IMR-90 (cell line): ENCODE results near the gene TENT4B. TPM values are rescaled to one million over a fixed set of nuclear protein-coding genes. Genes with fewer than 3 reads are reported as not detected.

ENCODE experiments used
- ATAC-seq: fragments of 200-7000 bp; cut with Tn5 transposase; 2 replicates; pipeline ENCODE4 v1.9.1; 2020; ENCODE audit warnings: low read depth, mild to moderate bottlenecking, moderate library complexity
- BruUV-seq: library from RNA; stranded (reverse); fragments of 400-500 nt; replicated peaks from 2 replicates; lab custom pipeline; 2021; lab: Mats Ljungman, UMichigan
- CTCF ChIA-PET: fragments of 300-600 bp; formaldehyde crosslinking; extraction: SDS; loops from one replicate; lab custom pipeline; 2021; ENCODE audit warnings: antibody characterized with exemption; lab: Yijun Ruan, JAX
- POLR2A ChIA-PET: fragments of 300-600 bp; sonication (Branson Sonifier 250); formaldehyde crosslinking; loops from one replicate; lab custom pipeline; 2022; ENCODE audit warnings: antibody characterized with exemption; ENCODE audit not compliant: unreplicated experiment; lab: Charles Lee
- DNase-seq: peaks from one replicate; pipeline ENCODE4 v3.0.0; 2013
- H2AFZ ChIP-seq: replicated peaks from 2 replicates; pipeline ENCODE3; 2013; ENCODE audit warnings: low read length, mild to moderate bottlenecking; ENCODE audit not compliant: poor library complexity
- H2AK5ac ChIP-seq: 2 replicates; pipeline ENCODE4 v1.6.1; 2013; ENCODE audit warnings: low read depth, low read length, inconsistent platforms
- H2AK9ac ChIP-seq: replicated peaks from 2 replicates; pipeline ENCODE3; 2013; ENCODE audit warnings: mild to moderate bottlenecking, low read depth, low read length, moderate library complexity; ENCODE audit not compliant: poor library complexity
- H2BK120ac ChIP-seq: 2 replicates; pipeline ENCODE4 v1.6.1; 2013; ENCODE audit warnings: low read depth, low read length, inconsistent platforms
- H2BK15ac ChIP-seq: 3 replicates; pipeline ENCODE4 v1.6.1; 2013; ENCODE audit warnings: low read depth, low read length, inconsistent platforms
- H2BK20ac ChIP-seq: 2 replicates; pipeline ENCODE4 v1.6.1; 2013; ENCODE audit warnings: low read depth, mild to moderate bottlenecking, inconsistent platforms, low read length, moderate library complexity
- H2BK5ac ChIP-seq: 2 replicates; pipeline ENCODE4 v1.6.1; 2013; ENCODE audit warnings: mild to moderate bottlenecking, low read depth, low read length, inconsistent platforms; ENCODE audit not compliant: poor library complexity, severe bottlenecking
- H3K14ac ChIP-seq: replicated peaks from 2 replicates; pipeline ENCODE4 v1.6.1; 2013; ENCODE audit warnings: low read depth, low read length, inconsistent platforms
- H3K18ac ChIP-seq: 2 replicates; pipeline ENCODE4 v1.6.1; 2013; ENCODE audit warnings: low read depth, low read length, control low read depth
- H3K23ac ChIP-seq: 2 replicates; pipeline ENCODE4 v1.6.1; 2013; ENCODE audit warnings: low read depth, low read length, inconsistent platforms
- H3K27ac ChIP-seq: 2 replicates; pipeline ENCODE4 v1.5.1; 2013; ENCODE audit warnings: mild to moderate bottlenecking, control low read depth, low read length; ENCODE audit not compliant: insufficient read depth
- H3K27me3 ChIP-seq: 2 replicates; pipeline ENCODE4 v1.6.1; 2013; ENCODE audit warnings: low read length; ENCODE audit not compliant: control insufficient read depth, insufficient read depth
- H3K36me3 ChIP-seq: 2 replicates; pipeline ENCODE4 v1.6.1; 2013; ENCODE audit warnings: low read length, mixed read lengths; ENCODE audit not compliant: control insufficient read depth, insufficient read depth
- H3K4ac ChIP-seq: 2 replicates; pipeline ENCODE4 v1.6.1; 2013; ENCODE audit warnings: low read depth, low read length, inconsistent platforms
- H3K4me1 ChIP-seq: 2 replicates; pipeline ENCODE4 v1.6.1; 2013; ENCODE audit warnings: low read length, mixed read lengths; ENCODE audit not compliant: control insufficient read depth, insufficient read depth
- H3K4me2 ChIP-seq: 2 replicates; pipeline ENCODE4 v1.6.1; 2013; ENCODE audit warnings: low read depth, mild to moderate bottlenecking, control low read depth, low read length, moderate library complexity
- H3K4me3 ChIP-seq: 2 replicates; pipeline ENCODE4 v1.5.1; 2013; ENCODE audit warnings: low read depth, mild to moderate bottlenecking, control low read depth, low read length, moderate library complexity; ENCODE audit not compliant: insufficient read depth
- H3K56ac ChIP-seq: 2 replicates; pipeline ENCODE4 v1.6.1; 2013; ENCODE audit warnings: low read length, inconsistent platforms; ENCODE audit not compliant: insufficient read depth; ENCODE audit errors: extremely low read depth
- H3K79me1 ChIP-seq, 2 experiments: 2 replicates each; pipeline ENCODE4 v1.6.1; 2013; ENCODE audit warnings: low read length in 2 of 2, inconsistent platforms in 1 of 2, low read depth in 1 of 2
- H3K9ac ChIP-seq: 2 replicates; pipeline ENCODE4 v1.6.1; 2013; ENCODE audit warnings: low read depth, low read length, control low read depth
- H3K9me1 ChIP-seq: 2 replicates; pipeline ENCODE4 v1.6.1; 2013; ENCODE audit warnings: low read length, inconsistent platforms; ENCODE audit not compliant: insufficient read depth
- H3K9me3 ChIP-seq: 2 replicates; pipeline ENCODE4 v1.6.1; 2013; ENCODE audit warnings: low read length; ENCODE audit not compliant: control insufficient read depth, insufficient read depth
- H4K20me1 ChIP-seq: 2 replicates; pipeline ENCODE4 v1.6.1; 2013; ENCODE audit warnings: low read length, inconsistent platforms; ENCODE audit not compliant: insufficient read depth
- H4K5ac ChIP-seq: 2 replicates; pipeline ENCODE4 v1.6.1; 2013; ENCODE audit warnings: mild to moderate bottlenecking, low read depth, low read length, control low read depth
- H4K8ac ChIP-seq, 2 experiments: 2 replicates each; pipeline ENCODE4 v1.6.1; 2013; ENCODE audit warnings: low read depth in 2 of 2, low read length in 2 of 2, control low read depth in 1 of 2, inconsistent platforms in 1 of 2
- H4K91ac ChIP-seq: 2 replicates; pipeline ENCODE4 v1.6.1; 2013; ENCODE audit warnings: low read depth, low read length, inconsistent platforms; ENCODE audit not compliant: insufficient read depth
- BHLHE40 ChIP-seq: fragments of 150-350 bp; IDR thresholded peaks from 2 replicates; pipeline ENCODE4 v1.6.1; 2016; ENCODE audit warnings: mild to moderate bottlenecking, low read depth, low read length
- CEBPB ChIP-seq: IDR thresholded peaks from 2 replicates; pipeline ENCODE4 v1.6.1; 2012; ENCODE audit warnings: low read depth, low read length, improper control_type of control experiment
- CHD1 ChIP-seq: IDR thresholded peaks from 2 replicates; pipeline ENCODE4 v1.6.1; 2012; ENCODE audit warnings: low read depth, low read length, improper control_type of control experiment
- FOS ChIP-seq: fragments of 150-350 bp; IDR thresholded peaks from 2 replicates; pipeline ENCODE4 v1.6.1; 2016; ENCODE audit warnings: low read depth, low read length
- MAFK ChIP-seq: IDR thresholded peaks from 2 replicates; pipeline ENCODE4 v1.6.1; 2012; ENCODE audit warnings: low read depth, low read length, improper control_type of control experiment
- MAZ ChIP-seq: IDR thresholded peaks from 2 replicates; pipeline ENCODE4 v1.6.1; 2012; ENCODE audit warnings: low read depth, mild to moderate bottlenecking, low read length, improper control_type of control experiment, moderate library complexity, borderline replicate concordance
- MXI1 ChIP-seq: IDR thresholded peaks from 2 replicates; pipeline ENCODE4 v1.6.1; 2012; ENCODE audit warnings: low read depth, mild to moderate bottlenecking, low read length, moderate library complexity, borderline replicate concordance
- NFE2L2 ChIP-seq: fragments of 150-350 bp; IDR thresholded peaks from 2 replicates; pipeline ENCODE4 v1.6.1; 2016; ENCODE audit warnings: low read depth, mild to moderate bottlenecking, low read length
- POLR2A ChIP-seq: IDR thresholded peaks from 2 replicates; pipeline ENCODE4 v1.6.1; 2012; ENCODE audit warnings: mild to moderate bottlenecking, low read depth, low read length
- RAD21 ChIP-seq: IDR thresholded peaks from 2 replicates; pipeline ENCODE4 v1.6.1; 2012; ENCODE audit warnings: low read length, improper control_type of control experiment
- RCOR1 ChIP-seq: IDR thresholded peaks from 2 replicates; pipeline ENCODE4 v1.6.1; 2012; ENCODE audit warnings: mild to moderate bottlenecking, low read length, improper control_type of control experiment; ENCODE audit not compliant: insufficient replicate concordance
- RFX5 ChIP-seq: IDR thresholded peaks from 2 replicates; pipeline ENCODE4 v1.8.0; 2012; ENCODE audit warnings: low read depth, mild to moderate bottlenecking, low read length, moderate library complexity
- SMC3 ChIP-seq: fragments of 150-350 bp; IDR thresholded peaks from 2 replicates; pipeline ENCODE4 v1.6.1; 2016; ENCODE audit warnings: low read depth, mild to moderate bottlenecking, antibody characterized with exemption, low read length, moderate library complexity
- dilution Hi-C: fragments of 300-500 bp; cut with HindIII; formaldehyde crosslinking; loops from one replicate; pipeline ENCODE4 v1.14.3; 2018; ENCODE audit warnings: low sequenced_read_pairs; ENCODE audit not compliant: unreplicated experiment
- in situ Hi-C: fragments of 300-500 bp; cut with MboI; formaldehyde crosslinking; loops from 3 replicates; pipeline ENCODE4 v1.14.3; 2019; ENCODE audit warnings: low sequenced_read_pairs, inconsistent platforms, mixed read lengths
- intact Hi-C: fragments of 100-400 bp; cut with micrococcal nuclease; formaldehyde crosslinking; loops from 2 replicates; pipeline ENCODE4 v1.10.0; 2022
- polyA plus RNA-seq, 3 experiments: library from polyadenylated mRNA; depleted of rRNA; stranded (reverse); fragments of >200 nt; gene quantifications; 2 replicates each; pipeline ENCODE4 v1.2.3, GENCODE V29; 2012; ENCODE audit warnings: low replicate concordance in 1 of 3
- total RNA-seq: library from RNA; depleted of rRNA; stranded (reverse); fragments of >200 nt; gene quantifications from 2 replicates; pipeline ENCODE4 v1.2.3, GENCODE V29; 2012
- TF ChIP-seq, protein P1 (sequence below): fragments of 150-350 bp; IDR thresholded peaks from 2 replicates; pipeline ENCODE4 v1.6.1; 2016; ENCODE audit warnings: low read depth, mild to moderate bottlenecking, low read length, moderate library complexity, borderline replicate concordance
- TF ChIP-seq, protein P2 (sequence below): fragments of 150-350 bp; IDR thresholded peaks from 2 replicates; pipeline ENCODE4 v1.6.1; 2017; ENCODE audit warnings: mild to moderate bottlenecking, antibody characterized with exemption, low read length, low read depth
- TF ChIP-seq, protein P3 (sequence below): conservative IDR thresholded peaks from 2 replicates; pipeline ENCODE4 v1.5.1; 2012; ENCODE audit warnings: mild to moderate bottlenecking, low read depth, low read length, improper control_type of control experiment

The TENT4B gene
- total and polyA plus RNA-seq, 2 of the 4 experiments (the other 2 are of a cell fraction), result 4.1 to 7.0 TPM

DNA sequence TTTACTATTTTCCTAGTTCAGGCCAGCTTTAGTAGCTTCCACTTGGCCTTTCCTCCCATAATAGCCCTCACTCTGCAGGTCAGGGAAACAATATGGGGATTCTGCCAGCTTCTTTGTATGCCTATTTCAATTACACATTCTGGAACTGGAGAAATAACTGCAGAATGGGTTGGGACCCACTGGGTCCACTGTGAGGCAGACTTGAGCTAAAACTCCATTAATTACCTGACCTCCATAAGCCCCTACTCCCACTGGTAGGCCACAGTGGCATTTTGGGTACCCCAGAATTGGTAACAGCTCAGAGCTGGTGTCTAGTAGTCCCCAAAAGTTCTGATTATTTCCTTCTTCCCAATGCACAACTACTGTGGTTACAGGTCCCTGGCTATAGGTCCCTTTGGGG lies 16.7 kb upstream of the TENT4B start:
- no peaks in the 10 kb centered on the region for H4K20me1 ChIP-seq
- H2BK120ac ChIP-seq, result no peak overlapping the region
- no peak overlapping the region for H2BK20ac ChIP-seq
- H3K4me1 ChIP-seq, result no peaks in the 10 kb centered on the region
- H3K9me3 ChIP-seq, result no peaks in the 10 kb centered on the region
- H3K23ac ChIP-seq, result no peak overlapping the region
- H3K4me2 ChIP-seq, result no peak overlapping the region
- H3K14ac ChIP-seq, result no peak overlapping the region
- H3K27me3 ChIP-seq, result peaks cover 12% of the 10 kb centered on the region
- dilution Hi-C loops, result no loop called here
- in situ Hi-C loops, result no loop called here
- no peaks in the 10 kb centered on the region for H3K9me1 ChIP-seq
- H3K56ac ChIP-seq, result no peak overlapping the region
- no peak overlapping the region for H3K4ac ChIP-seq
- H2AFZ ChIP-seq, result no peak overlapping the region
- H3K27ac ChIP-seq, result no peak overlapping the region
- no peaks in the 10 kb centered on the region for H3K79me1 ChIP-seq
- no peak overlapping the region for H4K8ac ChIP-seq
- H4K91ac ChIP-seq, result no peak overlapping the region
- BruUV-seq, result no TSS peak
- TF ChIP-seq, protein P1, sequence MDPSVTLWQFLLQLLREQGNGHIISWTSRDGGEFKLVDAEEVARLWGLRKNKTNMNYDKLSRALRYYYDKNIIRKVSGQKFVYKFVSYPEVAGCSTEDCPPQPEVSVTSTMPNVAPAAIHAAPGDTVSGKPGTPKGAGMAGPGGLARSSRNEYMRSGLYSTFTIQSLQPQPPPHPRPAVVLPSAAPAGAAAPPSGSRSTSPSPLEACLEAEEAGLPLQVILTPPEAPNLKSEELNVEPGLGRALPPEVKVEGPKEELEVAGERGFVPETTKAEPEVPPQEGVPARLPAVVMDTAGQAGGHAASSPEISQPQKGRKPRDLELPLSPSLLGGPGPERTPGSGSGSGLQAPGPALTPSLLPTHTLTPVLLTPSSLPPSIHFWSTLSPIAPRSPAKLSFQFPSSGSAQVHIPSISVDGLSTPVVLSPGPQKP, result no peak
- TF ChIP-seq CEBPB (no peak), POLR2A (no peak), FOS (no peak), MAFK (no peak), NFE2L2 (no peak), BHLHE40 (no peak), RAD21 (no peak), RCOR1 (no peak), CHD1 (no peak), MXI1 (no peak), SMC3 (no peak), RFX5 (no peak), MAZ (no peak)
- TF ChIP-seq, protein P2, sequence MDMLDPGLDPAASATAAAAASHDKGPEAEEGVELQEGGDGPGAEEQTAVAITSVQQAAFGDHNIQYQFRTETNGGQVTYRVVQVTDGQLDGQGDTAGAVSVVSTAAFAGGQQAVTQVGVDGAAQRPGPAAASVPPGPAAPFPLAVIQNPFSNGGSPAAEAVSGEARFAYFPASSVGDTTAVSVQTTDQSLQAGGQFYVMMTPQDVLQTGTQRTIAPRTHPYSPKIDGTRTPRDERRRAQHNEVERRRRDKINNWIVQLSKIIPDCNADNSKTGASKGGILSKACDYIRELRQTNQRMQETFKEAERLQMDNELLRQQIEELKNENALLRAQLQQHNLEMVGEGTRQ, result no peak
- TF ChIP-seq, protein P3, sequence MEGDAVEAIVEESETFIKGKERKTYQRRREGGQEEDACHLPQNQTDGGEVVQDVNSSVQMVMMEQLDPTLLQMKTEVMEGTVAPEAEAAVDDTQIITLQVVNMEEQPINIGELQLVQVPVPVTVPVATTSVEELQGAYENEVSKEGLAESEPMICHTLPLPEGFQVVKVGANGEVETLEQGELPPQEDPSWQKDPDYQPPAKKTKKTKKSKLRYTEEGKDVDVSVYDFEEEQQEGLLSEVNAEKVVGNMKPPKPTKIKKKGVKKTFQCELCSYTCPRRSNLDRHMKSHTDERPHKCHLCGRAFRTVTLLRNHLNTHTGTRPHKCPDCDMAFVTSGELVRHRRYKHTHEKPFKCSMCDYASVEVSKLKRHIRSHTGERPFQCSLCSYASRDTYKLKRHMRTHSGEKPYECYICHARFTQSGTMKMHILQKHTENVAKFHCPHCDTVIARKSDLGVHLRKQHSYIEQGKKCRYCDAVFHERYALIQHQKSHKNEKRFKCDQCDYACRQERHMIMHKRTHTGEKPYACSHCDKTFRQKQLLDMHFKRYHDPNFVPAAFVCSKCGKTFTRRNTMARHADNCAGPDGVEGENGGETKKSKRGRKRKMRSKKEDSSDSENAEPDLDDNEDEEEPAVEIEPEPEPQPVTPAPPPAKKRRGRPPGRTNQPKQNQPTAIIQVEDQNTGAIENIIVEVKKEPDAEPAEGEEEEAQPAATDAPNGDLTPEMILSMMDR, result no peak
- no peak overlapping the region for H3K9ac ChIP-seq
- H3K4me3 ChIP-seq, result no peak overlapping the region
- H4K5ac ChIP-seq, result no peak overlapping the region
- no peak overlapping the region for H2BK5ac ChIP-seq
- H3K36me3 ChIP-seq, result no peaks in the 10 kb centered on the region
- no peak overlapping the region for H3K18ac ChIP-seq
- no peak overlapping the region for H2AK5ac ChIP-seq
- CTCF ChIA-PET, result interaction anchor here (0.6 to 0.8 kb wide), 2 partner anchors 25 to 93 kb away, joined by 3 read pairs; no protein-coding TSS in a partner anchor
- intact Hi-C loops, result no loop called here
- POLR2A ChIA-PET, result no interaction called here
- H2AK9ac ChIP-seq, result no peak overlapping the region
- ATAC-seq (no peak), DNase-seq (no peak)
- no peak overlapping the region for H2BK15ac ChIP-seq
